K562 (cell line): Measurements from ENCODE around the gene NT5DC4. TPM values are rescaled to one million over a fixed set of nuclear protein-coding genes. Genes with fewer than 3 reads are reported as not detected.
A peak's percentile ranks its signal among the peaks of the same experiment; 100 is the strongest.

Experiments
- BRD9 ChIP-seq: fragments of 450-650 bp; IDR thresholded peaks from 2 replicates; pipeline ENCODE4 v1.6.1; 2018; ENCODE audit warnings: low read depth; ENCODE audit not compliant: partially characterized antibody
- CC2D1A ChIP-seq: fragments of 450-650 bp; IDR thresholded peaks from 2 replicates; pipeline ENCODE4 v1.6.1; 2017; ENCODE audit warnings: mild to moderate bottlenecking
- HDGF ChIP-seq: fragments of 450-650 bp; IDR thresholded peaks from 2 replicates; pipeline ENCODE4 v1.6.1; 2016
- HLTF ChIP-seq: fragments of 450-650 bp; IDR thresholded peaks from 2 replicates; pipeline ENCODE4 v1.6.1; 2016
- KAT8 ChIP-seq: fragments of 450-650 bp; IDR thresholded peaks from 2 replicates; pipeline ENCODE4 v1.6.1; 2016; ENCODE audit warnings: low read depth, mild to moderate bottlenecking
- KLF1 ChIP-seq: fragments of 450-650 bp; IDR thresholded peaks from 2 replicates; pipeline ENCODE4 v1.6.1; 2016; ENCODE audit warnings: missing genetic modification characterization, missing compliant biosample characterization
- PREB ChIP-seq: sonication (generic); formaldehyde crosslinking; IDR thresholded peaks from 2 replicates; pipeline ENCODE4 v1.8.1; 2023; ENCODE audit warnings: mild to moderate bottlenecking, missing genetic modification reagents
- PRMT5 ChIP-seq: sonication (generic); formaldehyde crosslinking; IDR thresholded peaks from 2 replicates; pipeline ENCODE4 v1.5.0; 2020; ENCODE audit warnings: missing genetic modification reagents
- SAFB ChIP-seq: fragments of 200-400 bp; formaldehyde crosslinking; IDR thresholded peaks from 2 replicates; pipeline ENCODE4 v1.6.1; 2017; ENCODE audit warnings: low read depth, low read length, borderline replicate concordance
- SIX5 ChIP-seq, 2 experiments: IDR thresholded peaks; 2 replicates each; pipeline ENCODE4 v1.6.1; 2011; ENCODE audit warnings: low read length in 2 of 2, borderline replicate concordance in 1 of 2, low read depth in 1 of 2, mild to moderate bottlenecking in 1 of 2, moderate library complexity in 1 of 2; ENCODE audit not compliant: insufficient read depth in 1 of 2
- SMAD3 ChIP-seq: fragments of 450-650 bp; formaldehyde crosslinking; conservative IDR thresholded peaks from 2 replicates; pipeline ENCODE4 v1.4.0; 2020; ENCODE audit warnings: mild to moderate bottlenecking
- SPI1 ChIP-seq: IDR thresholded peaks from 2 replicates; pipeline ENCODE4 v1.6.1; 2011; ENCODE audit warnings: low read depth, low read length, control low read depth, borderline replicate concordance
- ZBTB34 ChIP-seq: fragments of 250-450 bp; sonication (Bioruptor Pico); IDR thresholded peaks from 2 replicates; pipeline ENCODE4 v1.8.0; 2021; ENCODE audit warnings: mild to moderate bottlenecking, moderate library complexity
- ZFP1 ChIP-seq: fragments of 450-650 bp; formaldehyde crosslinking; IDR thresholded peaks from 2 replicates; pipeline ENCODE4 v1.4.0; 2020; ENCODE audit warnings: mild to moderate bottlenecking, mixed read lengths
- ZFPM2 ChIP-seq: fragments of 250-450 bp; sonication (Bioruptor Pico); IDR thresholded peaks from 2 replicates; pipeline ENCODE4 v1.5.1; 2022; ENCODE audit warnings: mild to moderate bottlenecking
- ZNF318 ChIP-seq, 2 experiments: fragments of 450-650 bp; IDR thresholded peaks; 2 replicates each; pipeline ENCODE4 v1.6.1; 2016; ENCODE audit warnings: mild to moderate bottlenecking in 2 of 2, borderline replicate concordance in 1 of 2, low read depth in 1 of 2, moderate library complexity in 1 of 2
- ZNF766 ChIP-seq: fragments of 200-800 bp; sonication (Bioruptor generic); conservative IDR thresholded peaks from 2 replicates; pipeline ENCODE4 v1.6.1; 2016; ENCODE audit warnings: missing genetic modification characterization, missing compliant biosample characterization
- polyA plus RNA-seq, 8 experiments: library from polyadenylated mRNA; depleted of rRNA in 4 of 8; stranded (reverse) in 5 of 8; unstranded in 3 of 8; fragments of >200 nt; fragmentation: Nextera tagmentation in 2 of 8; fragmentation: Illumina TruSeq in 1 of 8; extraction: Ambion mirVana in 2 of 8; extraction: Trizol in 1 of 8; gene quantifications; 2 replicates each; pipeline versions ENCODE4 v1.2.1 to v1.2.3, GENCODE V29; 2011 to 2014; ENCODE audit warnings: inconsistent platforms in 1 of 8, missing spikeins in 1 of 8
- total RNA-seq, 7 experiments: library from RNA; depleted of rRNA in 6 of 7; stranded (reverse); fragments of >200 nt in 6 of 7; fragmentation: Illumina TruSeq in 2 of 7; extraction: Trizol in 2 of 7; gene quantifications; 2 replicates each; pipeline versions ENCODE4 v1.2.1 to v1.2.3, GENCODE V29; 2011 to 2021; ENCODE audit warnings: low replicate concordance in 1 of 7

The NT5DC4 gene
- total and polyA plus RNA-seq, 9 of the 15 experiments (the other 6 are each of a cell fraction or from before 2014, with no cell fraction given): 0.44 to 6.9 (median 2.5) TPM

GRCh38 chr2:112726487-112727190 lies 5.8 kb downstream of the NT5DC4 start (continued):
- peak; percentile 70 for TF ChIP-seq SPI1
- no peak for TF ChIP-seq BRD9
- no peak for TF ChIP-seq KAT8
- no peak for TF ChIP-seq ZFP1 (CRISPR knock-in tag)
- no peak for TF ChIP-seq ZNF766 (CRISPR knock-in tag)
- TF ChIP-seq SMAD3 (CRISPR knock-in tag): no peak
- no peak for TF ChIP-seq HLTF
- peak; percentile 66; the same call in 1 of the 2 replicates for TF ChIP-seq HDGF
- TF ChIP-seq KLF1 (tag): no peak
- no peak for TF ChIP-seq ZBTB34 (CRISPR knock-in tag)
- TF ChIP-seq PREB (CRISPR knock-in tag): 0 out of 2 replicates have a peak, but pooled peaks have one; percentile 29
- TF ChIP-seq SIX5 (IDR thresholded peaks at IDR 0.05; ENCODE audit: borderline replicate concordance in 1 of 2, insufficient read depth in 1 of 2, low read depth in 1 of 2, low read length in 2 of 2): no peak
- TF ChIP-seq ZFPM2 (CRISPR knock-in tag): no peak
- TF ChIP-seq ZNF318 (IDR thresholded peaks at IDR 0.05; ENCODE audit: borderline replicate concordance in 1 of 2, low read depth in 1 of 2): no peak
- TF ChIP-seq CC2D1A: peak; percentile 91
- no peak for TF ChIP-seq PRMT5 (CRISPR knock-in tag)
- TF ChIP-seq SAFB: no peak
